HG03139 (cell line): Measurements from ENCODE around the gene RASSF7.

ENCODE experiments used
- ATAC-seq: cut with Tn5 transposase; IDR thresholded peaks from one replicate; pipeline ENCODE4 v1.9.1; 2021; ENCODE audit not compliant: unreplicated experiment

The RASSF7 gene

DNA sequence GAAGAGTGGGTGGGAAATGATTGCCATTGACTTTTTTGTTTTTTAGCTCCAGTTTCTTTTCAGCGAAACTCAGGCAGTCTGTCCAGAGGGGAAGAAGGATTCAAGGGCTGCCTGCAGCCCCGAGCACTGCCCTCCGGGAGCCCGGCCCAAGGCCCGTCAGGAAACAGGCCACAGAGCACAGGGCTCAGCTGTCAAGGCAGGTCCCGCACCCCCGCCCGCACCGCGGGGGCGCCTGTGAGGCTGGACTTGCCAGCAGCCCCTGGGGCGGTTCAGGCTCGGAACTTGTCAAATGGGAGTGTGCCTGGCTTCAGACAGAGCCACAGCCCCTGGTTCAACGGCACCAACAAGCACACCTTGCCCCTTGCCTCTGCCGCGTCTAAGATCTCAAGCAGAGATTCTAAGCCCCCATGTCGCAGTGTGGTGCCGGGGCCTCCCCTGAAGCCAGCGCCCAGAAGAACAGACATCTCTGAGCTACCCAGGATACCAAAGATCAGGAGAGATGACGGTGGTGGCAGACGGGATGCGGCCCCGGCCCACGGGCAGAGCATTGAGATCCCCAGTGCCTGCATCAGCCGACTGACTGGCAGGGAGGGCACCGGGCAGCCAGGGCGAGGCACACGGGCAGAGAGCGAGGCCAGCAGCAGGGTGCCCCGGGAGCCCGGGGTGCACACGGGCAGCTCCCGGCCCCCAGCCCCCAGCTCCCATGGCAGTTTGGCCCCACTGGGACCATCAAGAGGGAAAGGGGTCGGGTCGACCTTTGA lies 46.4 kb downstream of the RASSF7 start:
- ATAC-seq = no peak

DNA sequence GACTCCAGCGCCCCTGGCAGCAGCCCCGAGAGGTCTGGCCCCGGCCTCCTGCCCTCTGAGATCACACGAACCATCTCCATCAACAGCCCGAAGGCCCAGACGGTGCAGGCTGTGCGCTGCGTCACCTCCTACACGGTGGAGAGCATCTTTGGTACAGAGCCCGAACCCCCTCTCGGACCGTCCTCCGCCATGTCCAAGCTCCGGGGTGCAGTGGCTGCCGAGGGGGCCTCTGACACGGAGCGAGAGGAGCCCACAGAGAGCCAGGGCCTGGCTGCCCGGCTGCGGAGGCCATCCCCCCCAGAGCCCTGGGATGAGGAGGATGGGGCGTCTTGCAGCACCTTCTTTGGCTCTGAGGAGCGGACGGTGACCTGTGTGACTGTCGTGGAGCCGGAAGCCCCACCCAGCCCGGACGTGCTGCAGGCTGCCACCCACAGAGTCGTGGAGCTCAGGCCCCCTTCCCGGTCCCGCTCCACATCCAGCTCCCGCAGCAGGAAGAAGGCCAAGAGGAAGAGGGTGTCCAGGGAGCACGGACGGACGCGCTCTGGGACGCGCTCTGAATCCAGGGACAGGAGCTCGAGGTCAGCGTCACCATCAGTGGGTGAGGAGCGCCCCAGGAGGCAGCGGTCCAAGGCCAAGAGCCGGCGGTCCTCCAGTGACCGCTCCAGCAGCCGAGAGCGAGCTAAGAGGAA lies 47.3 kb downstream of the RASSF7 start:
- ATAC-seq = no peak

DNA sequence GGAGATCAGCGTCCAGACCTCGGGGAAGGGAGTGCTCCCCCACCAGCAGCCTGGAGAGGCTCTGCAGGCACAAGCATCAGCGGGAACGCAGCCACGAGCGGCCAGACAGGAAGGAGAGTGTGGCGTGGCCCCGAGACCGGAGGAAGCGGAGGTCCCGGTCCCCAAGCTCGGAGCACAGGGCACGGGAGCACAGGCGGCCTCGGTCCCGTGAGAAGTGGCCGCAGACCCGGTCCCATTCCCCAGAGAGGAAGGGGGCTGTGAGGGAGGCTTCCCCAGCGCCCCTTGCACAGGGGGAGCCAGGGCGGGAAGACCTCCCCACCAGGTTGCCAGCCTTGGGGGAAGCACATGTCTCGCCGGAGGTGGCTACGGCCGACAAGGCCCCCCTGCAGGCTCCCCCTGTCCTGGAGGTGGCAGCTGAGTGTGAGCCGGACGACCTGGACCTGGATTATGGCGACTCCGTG lies 48.1 kb downstream of the RASSF7 start:
- ATAC-seq = no peak

DNA sequence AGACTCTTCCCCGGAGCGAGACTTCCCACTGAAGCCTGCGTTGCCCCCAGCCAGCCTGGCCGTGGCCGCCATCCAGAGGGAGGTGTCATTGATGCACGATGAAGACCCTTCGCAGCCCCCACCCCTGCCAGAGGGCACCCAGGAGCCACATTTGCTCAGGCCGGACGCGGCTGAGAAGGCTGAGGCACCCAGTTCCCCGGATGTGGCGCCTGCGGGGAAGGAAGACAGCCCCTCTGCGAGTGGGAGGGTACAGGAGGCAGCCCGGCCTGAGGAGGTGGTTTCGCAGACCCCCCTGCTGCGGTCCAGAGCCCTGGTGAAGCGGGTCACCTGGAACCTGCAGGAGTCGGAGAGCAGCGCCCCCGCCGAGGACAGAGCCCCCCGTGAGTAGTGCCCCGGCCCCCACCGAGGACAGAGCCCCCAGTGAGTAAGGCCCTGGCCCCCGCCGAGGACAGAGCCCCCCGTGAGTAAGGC lies 48.6 kb downstream of the RASSF7 start:
- ATAC-seq = no peak

DNA sequence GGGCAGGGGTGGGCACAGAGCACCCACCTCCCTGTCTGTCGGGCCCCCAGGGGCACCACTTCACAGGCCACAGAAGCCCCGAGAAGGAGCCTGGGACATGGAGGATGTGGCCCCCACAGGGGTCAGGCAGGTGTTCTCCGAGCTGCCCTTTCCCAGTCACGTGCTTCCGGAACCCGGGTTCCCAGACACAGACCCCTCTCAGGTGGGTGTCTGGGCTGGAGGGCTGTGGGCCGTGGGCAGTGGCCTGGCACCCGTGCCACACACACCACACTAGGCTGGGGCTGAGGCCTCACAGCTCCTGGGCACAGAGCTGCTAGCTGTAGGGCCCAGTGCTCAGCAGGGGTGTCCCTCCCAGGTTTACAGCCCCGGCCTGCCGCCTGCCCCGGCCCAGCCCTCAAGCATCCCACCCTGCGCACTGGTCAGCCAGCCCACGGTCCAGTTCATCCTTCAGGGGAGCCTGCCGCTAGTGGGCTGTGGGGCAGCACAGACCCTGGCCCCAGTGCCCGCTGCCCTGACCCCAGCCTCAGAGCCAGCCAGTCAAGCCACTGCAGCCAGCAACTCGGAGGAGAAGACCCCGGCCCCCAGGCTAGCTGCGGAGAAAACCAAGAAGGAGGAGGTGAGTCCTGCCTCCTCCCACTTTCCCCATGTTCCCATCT lies 49.5 kb downstream of the RASSF7 start:
- no peak for ATAC-seq

DNA sequence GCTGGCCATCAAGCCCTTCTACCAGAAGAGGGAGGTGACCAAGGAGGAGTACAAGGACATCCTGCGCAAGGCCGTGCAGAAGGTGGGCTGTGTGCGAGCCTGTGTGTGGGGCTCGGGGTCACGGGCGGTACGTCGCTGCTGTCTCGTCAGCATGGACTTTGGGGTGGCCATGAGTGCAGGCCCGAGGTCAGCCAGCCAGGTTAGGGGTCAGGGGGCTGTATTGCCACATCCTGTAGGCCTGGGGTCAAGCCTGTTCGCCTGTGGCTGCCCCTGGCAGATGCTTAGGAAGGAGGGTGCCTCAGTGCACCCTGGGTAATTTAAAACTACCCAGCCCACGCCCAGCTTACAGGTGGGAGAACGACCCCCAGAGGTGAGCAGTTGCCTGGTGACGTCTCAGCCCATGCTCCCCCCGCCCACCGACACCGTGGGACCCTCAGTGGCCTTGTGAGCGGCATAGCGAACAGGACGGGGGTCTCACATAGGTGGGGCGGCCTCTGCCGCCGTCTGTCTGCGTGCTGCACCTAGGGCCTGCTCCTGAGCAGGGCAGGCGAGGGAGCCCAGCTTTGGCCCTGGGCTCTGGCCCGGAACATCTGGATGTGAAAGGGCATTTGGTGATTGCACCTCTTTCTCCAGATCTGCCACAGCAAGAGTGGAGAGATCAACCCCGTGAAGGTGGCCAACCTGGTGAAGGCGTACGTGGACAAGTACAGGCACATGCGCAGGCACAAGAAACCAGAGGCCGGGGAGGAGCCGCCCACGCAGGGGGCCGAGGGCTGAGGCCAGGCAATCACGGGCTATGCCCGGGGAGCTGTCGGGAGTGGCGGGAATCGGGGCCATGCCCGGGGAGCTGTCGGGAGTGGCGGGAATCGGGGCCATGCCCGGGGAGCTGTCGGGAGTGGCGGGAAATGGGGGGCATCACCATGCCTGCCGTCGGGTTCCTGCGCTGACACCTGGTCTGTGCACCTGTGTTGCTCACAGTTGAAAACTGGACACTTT lies 50.5 kb downstream of the RASSF7 start:
- no peak for ATAC-seq

DNA sequence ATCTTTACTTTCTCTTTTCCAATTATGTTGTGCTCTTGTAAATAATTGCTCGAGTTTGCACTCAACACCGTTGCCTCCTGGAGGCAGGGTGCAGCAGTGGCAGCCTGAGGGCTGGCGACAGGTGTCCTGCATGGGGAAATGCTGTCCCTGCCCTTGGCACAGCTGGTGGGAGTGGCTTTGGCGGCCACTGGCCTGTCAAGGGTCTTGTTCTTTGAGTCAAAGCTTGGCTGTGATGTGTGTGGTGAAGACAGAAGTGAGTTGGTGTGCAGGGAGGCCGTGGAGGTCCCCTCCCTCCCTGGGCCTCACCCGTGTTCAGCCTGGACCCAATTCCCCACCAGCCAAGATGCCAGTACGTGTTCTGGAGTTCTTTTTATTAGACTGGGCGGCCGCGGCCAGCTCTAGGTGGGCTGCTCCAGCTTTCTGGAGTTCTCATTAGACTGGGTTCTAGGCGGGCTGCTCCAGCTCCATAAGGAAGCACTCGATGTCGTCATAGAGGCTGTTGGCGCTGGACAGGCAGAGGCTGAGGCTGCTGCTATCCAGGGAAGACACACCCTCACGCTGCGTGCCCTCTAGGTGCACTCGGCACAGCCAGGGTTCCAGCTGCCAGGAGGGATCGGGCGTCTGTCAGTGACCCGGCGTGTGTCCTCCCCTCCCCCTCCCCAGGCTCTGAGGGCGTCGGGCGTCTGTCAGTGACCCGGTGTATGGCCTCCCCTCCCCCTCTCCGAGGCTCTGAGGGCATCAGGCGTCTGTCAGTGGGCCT lies 51.6 kb downstream of the RASSF7 start:
- no peak for ATAC-seq

DNA sequence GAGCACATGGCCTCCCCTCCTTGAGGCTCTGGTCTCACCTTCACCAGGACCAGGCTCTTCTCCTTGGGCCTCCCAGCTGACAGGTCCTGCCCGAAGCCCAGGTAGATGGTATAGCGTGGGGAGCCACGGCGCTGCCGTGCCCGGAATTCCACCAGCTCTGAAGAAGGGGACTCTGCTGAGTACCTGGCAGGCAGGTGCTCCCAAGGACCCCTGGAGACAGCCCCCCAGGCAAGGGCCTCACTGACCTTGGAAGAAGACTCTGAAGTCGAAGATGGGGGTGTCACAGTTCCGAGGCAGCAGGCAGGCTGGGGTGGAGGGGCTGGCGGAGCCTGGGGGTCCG lies 52.2 kb downstream of the RASSF7 start:
- no peak for ATAC-seq

DNA sequence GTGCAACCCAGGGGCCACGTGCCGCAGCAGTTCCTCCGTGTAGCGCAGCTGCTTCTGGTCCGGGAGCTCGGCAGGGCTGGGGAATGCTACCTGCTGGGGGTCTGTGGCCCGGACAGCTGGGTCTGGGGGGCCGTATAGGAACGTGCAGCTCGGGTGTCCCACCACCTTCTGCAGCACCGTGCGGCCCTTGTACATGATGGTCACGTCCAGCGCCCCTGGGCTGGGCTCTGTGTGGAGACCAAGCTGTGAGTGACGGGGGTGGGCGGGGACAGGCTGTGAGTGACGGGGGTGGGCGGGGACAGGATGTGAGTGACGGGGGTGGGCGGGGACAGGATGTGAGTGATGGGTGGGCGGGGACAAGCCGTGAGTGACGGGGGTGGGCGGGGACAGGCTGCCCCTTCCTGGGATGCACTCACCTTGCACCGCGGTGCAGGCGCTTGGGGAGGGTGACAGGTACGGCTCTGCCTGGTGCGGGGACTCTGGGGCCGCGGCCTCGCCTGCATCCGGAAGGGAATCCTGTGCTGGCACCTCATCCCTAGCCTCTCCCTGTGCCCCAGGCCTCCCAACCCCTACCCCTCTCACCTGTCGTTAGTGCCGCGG lies 52.7 kb downstream of the RASSF7 start:
- no peak for ATAC-seq
